Epithelial cell of esophagus (primary cell): ENCODE results near the gene ZNF407.
"Not testable (repeated sequence)": the region's sequence is repeated elsewhere in the genome, so short reads cannot be mapped to it uniquely, and the experiment has no call there.

Experiments used
- DNase-seq: peaks from one replicate; pipeline ENCODE4 v3.0.0; 2010; ENCODE audit warnings: low read depth
- H3K4me3 ChIP-seq: 2 replicates; pipeline ENCODE4 v1.5.1; 2011; ENCODE audit warnings: mild to moderate bottlenecking, low read length, control low read depth
- CTCF ChIP-seq: IDR thresholded peaks from 2 replicates; pipeline ENCODE4 v1.5.1; 2011; ENCODE audit warnings: low read depth, mild to moderate bottlenecking, low read length, control low read depth, inconsistent platforms; ENCODE audit not compliant: insufficient read depth; ENCODE audit errors: missing control alignments

Gene ZNF407

GRCh38 chr18:74967979-74968378 lies 370.3 kb downstream of the ZNF407 start:
- no peak for TF ChIP-seq CTCF
- H3K4me3 ChIP-seq = no peak overlapping the region
- DNase-seq = no peak

GRCh38 chr18:74971358-74971757 lies 373.7 kb downstream of the ZNF407 start:
- H3K4me3 ChIP-seq, DNase-seq: not testable (repeated sequence)

- not testable (repeated sequence) for DNase-seq, H3K4me3 ChIP-seq
Observed at GRCh38 chr18:74971776-74972175, 374.1 kb downstream of the ZNF407 start.

GRCh38 chr18:74972354-74972753 lies 374.7 kb downstream of the ZNF407 start:
- DNase-seq = no peak
- no peak overlapping the region for H3K4me3 ChIP-seq
- no peak for TF ChIP-seq CTCF

GRCh38 chr18:74975001-74975400 lies 377.3 kb downstream of the ZNF407 start:
- no peak overlapping the region for H3K4me3 ChIP-seq
- TF ChIP-seq CTCF = no peak
- DNase-seq = no peak

GRCh38 chr18:74976331-74976909 lies 378.8 kb downstream of the ZNF407 start:
- TF ChIP-seq CTCF = no peak
- H3K4me3 ChIP-seq = no peak overlapping the region
- no peak for DNase-seq

GRCh38 chr18:74977041-74977440 lies 379.4 kb downstream of the ZNF407 start:
- TF ChIP-seq CTCF = no peak
- H3K4me3 ChIP-seq = no peak overlapping the region
- DNase-seq = no peak

GRCh38 chr18:74980669-74981068 lies 383.0 kb downstream of the ZNF407 start:
- no peak for DNase-seq
- no peak overlapping the region for H3K4me3 ChIP-seq
- no peak for TF ChIP-seq CTCF
